Smooth muscle cell (in vitro differentiated cells): ENCODE results near the gene JADE1. TPM values are rescaled to one million over a fixed set of nuclear protein-coding genes. Genes with fewer than 3 reads are reported as not detected.

ENCODE experiments used
- DNase-seq: peaks from one replicate; lab custom pipeline; 2025; ENCODE audit not compliant: unreplicated experiment; lab: John Stamatoyannopoulos, UW
- H2AFZ ChIP-seq: fragments of 200-600 bp; sonication (generic); 2 replicates; pipeline ENCODE4 v1.6.0; 2016; ENCODE audit warnings: antibody characterized with exemption, low read depth, mild to moderate bottlenecking
- H3F3A ChIP-seq: fragments of 200-600 bp; sonication (generic); 2 replicates; pipeline ENCODE4 v1.6.0; 2017; ENCODE audit warnings: antibody characterized with exemption, low read depth
- H3K27ac ChIP-seq: fragments of 200-600 bp; sonication (generic); 2 replicates; pipeline ENCODE4 v1.5.1; 2016; ENCODE audit warnings: low read depth, mild to moderate bottlenecking
- H3K27me3 ChIP-seq: fragments of 200-600 bp; sonication (generic); 2 replicates; pipeline ENCODE4 v1.6.1; 2016; ENCODE audit warnings: low read depth, mild to moderate bottlenecking
- H3K36me3 ChIP-seq: fragments of 200-600 bp; sonication (generic); 2 replicates; pipeline ENCODE4 v1.5.1; 2016; ENCODE audit warnings: low read depth
- H3K4me1 ChIP-seq: fragments of 200-600 bp; sonication (generic); 2 replicates; pipeline ENCODE4 v1.5.1; 2016; ENCODE audit warnings: low read depth
- H3K4me2 ChIP-seq: fragments of 200-600 bp; sonication (generic); 2 replicates; pipeline ENCODE4 v1.6.0; 2016; ENCODE audit warnings: mild to moderate bottlenecking
- H3K4me3 ChIP-seq: fragments of 200-600 bp; sonication (generic); 2 replicates; pipeline ENCODE4 v1.5.1; 2016; ENCODE audit warnings: mild to moderate bottlenecking
- H3K79me2 ChIP-seq: fragments of 200-600 bp; sonication (generic); 2 replicates; pipeline ENCODE4 v1.6.0; 2016; ENCODE audit warnings: low read depth, mild to moderate bottlenecking
- H3K9ac ChIP-seq: fragments of 200-600 bp; sonication (generic); 2 replicates; pipeline ENCODE4 v1.6.0; 2016; ENCODE audit warnings: low read depth
- H3K9me3 ChIP-seq: fragments of 200-600 bp; sonication (generic); replicated peaks from 2 replicates; pipeline ENCODE4 v1.5.1; 2016; ENCODE audit warnings: low read depth
- H4K20me1 ChIP-seq: fragments of 200-600 bp; sonication (generic); 2 replicates; pipeline ENCODE4 v1.6.0; 2016; ENCODE audit warnings: low read depth
- CTCF ChIP-seq: fragments of 200-600 bp; sonication (generic); IDR thresholded peaks from 2 replicates; pipeline ENCODE4 v1.5.1; 2017; ENCODE audit warnings: borderline replicate concordance, mild to moderate bottlenecking, antibody characterized with exemption; ENCODE audit not compliant: insufficient read depth, poor library complexity, severe bottlenecking
- whole genome bisulfite sequencing: methylation state at CpG from one replicate; pipeline ENCODE4 v1.1.7; 2016; ENCODE audit warnings: low lambda C conversion rate; 5-methylcytosine and 5-hydroxymethylcytosine counted together
- polyA plus RNA-seq: library from polyadenylated mRNA; unstranded; fragments of >200 nt; fragmentation: Nextera tagmentation; extraction: Ambion mirVana; gene quantifications from 2 replicates; pipeline ENCODE4 v1.2.1, GENCODE V29; 2016
- total RNA-seq: library from RNA; depleted of rRNA; stranded (reverse); fragments of >200 nt; gene quantifications from 2 replicates; pipeline ENCODE4 v1.2.3, GENCODE V29; 2014

The JADE1 gene
- total and polyA plus RNA-seq, 2 experiments from 2014 or later, result 7.4 to 9.8 TPM

DNA sequence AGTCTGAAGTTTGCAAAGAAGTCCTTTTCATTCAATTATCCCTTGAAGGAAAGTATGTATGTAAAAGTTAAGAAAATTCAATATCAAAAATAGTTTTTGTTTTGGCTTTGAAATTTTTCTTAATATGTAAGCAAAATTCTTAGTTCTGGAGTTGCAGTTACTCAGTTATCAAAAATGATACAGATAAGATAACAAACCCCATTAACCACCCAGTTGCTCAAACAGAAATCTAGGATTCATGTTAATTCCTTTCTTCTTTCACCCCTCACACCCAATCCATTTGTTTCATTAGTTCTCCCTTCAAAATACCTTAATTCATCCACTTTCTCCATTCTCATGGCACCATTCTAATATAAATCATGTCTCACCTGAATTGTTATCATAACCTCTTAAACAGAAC, 40.5 kb upstream of the JADE1 start:
- Histone ChIP-seq H3K27me3 (no peaks in the 10 kb centered on the region), H3K79me2 (no peaks in the 10 kb centered on the region), H3F3A (no peaks in the 10 kb centered on the region), H3K9me3 (no peaks in the 10 kb centered on the region), H3K4me2 (peak overlapping the region; percentile 27), H3K4me3 (no peak overlapping the region), H4K20me1 (no peaks in the 10 kb centered on the region), H3K9ac (no peak overlapping the region), H3K36me3 (no peaks in the 10 kb centered on the region), H2AFZ (no peak overlapping the region), H3K4me1 (no peaks in the 10 kb centered on the region), H3K27ac (no peak overlapping the region)
- TF ChIP-seq CTCF, result no peak
- no peak for DNase-seq

GRCh38 chr4:128770807-128771206, 38.7 kb upstream of the JADE1 start:
- H3K36me3 ChIP-seq, result no peaks in the 10 kb centered on the region
- H3K79me2 ChIP-seq, result no peaks in the 10 kb centered on the region
- H3F3A ChIP-seq, result no peaks in the 10 kb centered on the region
- no peaks in the 10 kb centered on the region for H4K20me1 ChIP-seq
- H3K4me1 ChIP-seq, result no peaks in the 10 kb centered on the region
- no peak for DNase-seq
- no peak overlapping the region for H3K4me3 ChIP-seq
- no peak overlapping the region for H2AFZ ChIP-seq
- no peaks in the 10 kb centered on the region for H3K9me3 ChIP-seq
- H3K27ac ChIP-seq, result no peak overlapping the region
- no peak overlapping the region for H3K4me2 ChIP-seq
- H3K9ac ChIP-seq, result no peak overlapping the region
- H3K27me3 ChIP-seq, result no peaks in the 10 kb centered on the region
- WGBS, result 89% methylated on average over 3 of the region's 3 CpGs
- TF ChIP-seq CTCF, result no peak

GRCh38 chr4:128775477-128775876, 34.0 kb upstream of the JADE1 start:
- H4K20me1 ChIP-seq, result no peaks in the 10 kb centered on the region
- H3K79me2 ChIP-seq, result no peaks in the 10 kb centered on the region
- no peak for TF ChIP-seq CTCF
- no peaks in the 10 kb centered on the region for H3K27me3 ChIP-seq
- H3K36me3 ChIP-seq, result no peaks in the 10 kb centered on the region
- H3K9me3 ChIP-seq, result no peaks in the 10 kb centered on the region
- H3K4me3 ChIP-seq, result no peak overlapping the region
- no peak overlapping the region for H3K27ac ChIP-seq
- H3K4me1 ChIP-seq, result no peaks in the 10 kb centered on the region
- H3F3A ChIP-seq, result no peaks in the 10 kb centered on the region
- 90% methylated on average over 2 of the region's 2 CpGs for WGBS
- H3K9ac ChIP-seq, result no peak overlapping the region
- DNase-seq, result no peak
- H3K4me2 ChIP-seq, result no peak overlapping the region
- no peak overlapping the region for H2AFZ ChIP-seq

- H3K27ac ChIP-seq, result peak overlapping the region; percentile 51
- no peak overlapping the region for H3K4me2 ChIP-seq
- H3K79me2 ChIP-seq, result no peaks in the 10 kb centered on the region
- no peak overlapping the region for H3K9ac ChIP-seq
- no peaks in the 10 kb centered on the region for H3K27me3 ChIP-seq
- H4K20me1 ChIP-seq, result no peaks in the 10 kb centered on the region
- DNase-seq, result no peak
- H3K9me3 ChIP-seq, result no peaks in the 10 kb centered on the region
- no peak for TF ChIP-seq CTCF
- no peaks in the 10 kb centered on the region for H3F3A ChIP-seq
- WGBS, result 24% methylated on average over 3 of the region's 3 CpGs
- H3K4me3 ChIP-seq, result no peak overlapping the region
- H2AFZ ChIP-seq, result no peak overlapping the region
- no peaks in the 10 kb centered on the region for H3K4me1 ChIP-seq
- H3K36me3 ChIP-seq, result no peaks in the 10 kb centered on the region
Observed at GRCh38 chr4:128775916-128776315, 33.6 kb upstream of the JADE1 start.
